HG02981 (cell line): Measurements from ENCODE around the gene ANO4.
A peak's percentile ranks its signal among the peaks of the same experiment; 100 is the strongest.
"Not testable (repeated sequence)": the region's sequence is repeated elsewhere in the genome, so short reads cannot be mapped to it uniquely, and the experiment has no call there.

Source experiments
- ATAC-seq: cut with Tn5 transposase; IDR thresholded peaks from one replicate; pipeline ENCODE4 v1.9.1; 2021; ENCODE audit warnings: mild to moderate bottlenecking, moderate library complexity; ENCODE audit not compliant: unreplicated experiment

Gene ANO4

DNA sequence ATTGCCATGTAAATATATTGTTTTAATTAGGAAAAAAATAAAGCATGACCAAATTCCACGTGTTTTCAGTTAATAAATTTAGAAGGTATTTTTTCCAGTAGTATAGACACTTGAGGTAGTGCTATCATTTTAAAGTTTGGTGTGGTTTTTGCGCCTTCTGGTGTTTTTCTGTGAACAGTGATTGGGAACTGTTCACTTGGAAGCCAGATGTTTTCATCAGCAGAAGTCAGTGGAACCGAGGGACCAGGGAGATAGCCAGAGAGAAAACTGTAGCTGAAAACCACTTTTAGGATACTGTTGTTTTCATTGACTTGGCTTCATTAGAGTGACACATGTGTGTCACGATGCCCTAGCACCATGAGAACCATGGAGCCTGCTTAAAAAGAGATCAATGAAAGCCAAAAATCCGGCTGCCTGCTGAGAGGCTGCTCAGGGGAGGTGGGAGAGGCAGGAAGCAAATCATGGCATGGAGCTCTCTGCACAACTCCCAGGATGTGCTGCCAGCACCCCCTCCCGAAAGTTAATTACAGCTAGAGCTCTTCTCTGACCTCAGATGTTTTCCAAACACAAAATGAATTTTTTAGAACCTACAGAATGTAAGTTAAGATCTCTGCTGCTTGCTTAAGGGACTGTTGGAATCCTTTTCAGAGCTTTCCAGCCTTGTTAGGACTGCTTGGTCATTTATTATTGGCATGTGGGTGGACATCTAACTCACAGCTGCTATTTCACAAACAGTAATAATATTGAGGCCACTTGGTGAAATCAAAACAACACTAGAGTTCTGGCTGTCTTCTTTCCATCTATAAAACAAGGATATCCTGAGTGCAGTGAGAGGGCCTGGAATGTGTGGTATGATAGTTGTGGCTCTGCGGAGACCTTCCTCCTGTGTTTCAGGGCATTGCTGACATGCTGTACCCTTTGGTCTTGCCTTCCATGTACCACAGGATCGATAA, 192.3 kb downstream of the ANO4 start:
- no peak for ATAC-seq

DNA sequence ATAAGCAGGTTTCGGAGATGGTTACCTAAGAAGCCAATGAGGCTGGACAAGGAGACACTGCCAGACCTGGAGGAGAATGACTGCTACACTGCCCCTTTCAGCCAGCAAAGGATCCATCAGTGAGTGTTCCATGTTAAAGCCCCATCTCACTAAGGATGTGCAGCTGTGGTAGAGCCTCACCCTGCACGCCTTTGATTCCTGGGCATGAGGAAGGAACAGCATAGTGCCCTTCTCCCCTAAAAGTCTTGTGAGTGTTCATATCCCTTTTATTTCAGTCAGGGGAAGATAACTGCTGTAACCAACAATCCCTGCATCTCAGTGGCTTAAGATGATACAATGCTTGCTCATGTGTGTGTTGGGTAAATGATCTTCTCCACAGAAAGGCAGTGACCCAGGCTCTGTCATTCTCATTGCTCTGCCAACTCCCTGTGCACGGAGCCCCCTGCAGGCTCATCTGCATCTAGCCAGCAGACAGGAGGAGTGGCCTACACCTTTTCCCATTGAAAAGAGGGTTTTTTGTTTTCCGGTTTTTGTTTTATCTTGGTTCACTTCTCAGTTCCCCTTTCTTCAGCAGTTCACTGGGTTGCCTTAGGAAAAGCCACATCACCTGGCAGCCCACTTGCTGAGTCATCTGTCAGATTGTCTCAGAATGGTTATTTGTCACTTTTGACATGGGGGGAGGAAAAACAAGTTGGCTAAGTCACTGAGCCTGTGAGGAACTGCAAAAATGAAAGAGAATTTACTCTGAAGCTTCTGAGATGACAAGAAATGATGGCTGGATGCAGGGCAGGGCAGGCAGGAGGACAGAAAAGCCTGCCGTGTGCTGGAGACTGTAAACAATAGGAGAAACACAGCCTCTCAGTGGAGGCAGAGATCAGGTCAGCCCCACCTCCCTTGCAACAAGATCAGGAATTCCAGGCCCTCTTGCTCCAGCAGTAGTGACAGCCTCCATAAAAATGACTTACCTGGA, 193.3 kb downstream of the ANO4 start:
- peak; percentile 94 for ATAC-seq

DNA sequence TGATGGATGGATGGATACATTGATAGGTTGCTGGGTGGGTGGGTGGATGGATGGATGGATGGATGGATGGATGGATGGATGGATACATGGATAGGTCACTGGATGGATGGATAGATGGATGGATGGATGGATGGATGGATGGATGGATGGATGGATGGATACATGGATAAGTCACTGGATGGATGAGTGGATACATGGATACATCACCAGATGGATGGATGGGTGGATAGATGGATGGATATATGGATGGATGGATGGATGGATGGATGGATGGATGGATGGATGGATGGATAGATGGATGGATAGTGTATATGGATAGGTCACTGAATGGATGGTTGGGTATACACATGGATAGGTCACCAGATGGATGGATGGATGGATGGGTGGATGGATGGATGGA, 194.9 kb downstream of the ANO4 start:
- not testable (repeated sequence) for ATAC-seq

DNA sequence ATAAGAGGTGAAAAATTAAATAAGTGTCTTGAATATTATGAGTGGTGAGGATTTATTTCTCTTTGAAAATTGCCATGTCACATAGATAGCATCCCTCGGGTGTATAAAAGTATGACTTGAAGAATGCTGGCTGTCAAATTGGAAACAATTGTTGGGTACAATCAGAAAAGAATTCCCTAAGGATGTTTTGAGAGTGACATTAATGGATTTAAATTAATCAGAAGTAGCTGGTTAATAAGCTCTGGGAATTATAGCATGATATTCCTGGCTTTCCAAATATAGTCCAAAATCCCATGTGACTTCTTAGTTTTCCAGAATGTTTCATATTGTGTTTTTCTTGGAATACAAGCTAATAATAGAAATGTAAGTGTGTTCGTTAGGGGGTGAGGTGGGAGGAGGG, 196.5 kb downstream of the ANO4 start:
- no peak for ATAC-seq

DNA sequence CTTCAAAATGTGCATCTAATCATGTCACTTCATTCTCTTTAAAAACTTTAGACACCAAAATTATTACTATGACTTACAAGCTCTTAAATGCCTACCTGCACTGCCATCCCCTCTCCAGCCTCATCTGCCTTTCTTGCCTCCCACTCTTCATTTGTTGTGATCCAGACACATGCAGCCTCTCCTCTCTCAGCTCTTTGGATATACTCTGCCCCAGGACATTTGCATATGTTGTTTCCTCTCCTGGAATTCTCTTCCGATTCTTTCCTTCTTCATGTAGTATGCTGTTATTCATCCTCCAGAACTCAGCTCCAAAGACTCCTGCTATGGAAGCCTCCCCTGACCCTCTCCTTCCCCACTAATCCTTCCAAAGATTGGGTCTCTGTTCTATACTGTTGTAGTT, 197.6 kb downstream of the ANO4 start:
- ATAC-seq, result no peak

DNA sequence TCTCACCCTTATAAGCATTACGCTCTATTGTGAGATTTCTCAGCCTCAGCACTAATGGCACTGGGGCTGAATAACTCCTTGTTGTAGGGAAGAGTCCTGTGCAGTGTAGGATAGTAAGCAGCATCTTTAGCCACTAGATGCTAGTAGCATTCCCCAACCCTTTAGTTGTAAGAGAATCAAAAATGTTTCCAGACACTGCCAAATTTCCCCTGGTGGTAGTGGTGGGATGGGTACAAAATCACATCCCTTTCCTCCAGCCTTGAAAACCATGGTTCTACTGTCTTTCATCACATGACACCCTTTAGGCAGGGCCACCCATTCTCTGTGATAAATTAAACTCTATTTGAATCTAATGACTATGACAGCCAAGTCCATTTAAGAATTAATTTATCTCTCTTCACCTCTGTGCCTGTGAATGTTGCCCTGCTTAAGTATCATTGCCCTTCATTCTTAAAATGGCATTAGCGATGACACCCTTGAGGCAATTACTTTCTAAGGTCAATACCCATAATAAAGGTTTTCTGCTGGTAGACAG, 199.4 kb downstream of the ANO4 start:
- ATAC-seq, result no peak

DNA sequence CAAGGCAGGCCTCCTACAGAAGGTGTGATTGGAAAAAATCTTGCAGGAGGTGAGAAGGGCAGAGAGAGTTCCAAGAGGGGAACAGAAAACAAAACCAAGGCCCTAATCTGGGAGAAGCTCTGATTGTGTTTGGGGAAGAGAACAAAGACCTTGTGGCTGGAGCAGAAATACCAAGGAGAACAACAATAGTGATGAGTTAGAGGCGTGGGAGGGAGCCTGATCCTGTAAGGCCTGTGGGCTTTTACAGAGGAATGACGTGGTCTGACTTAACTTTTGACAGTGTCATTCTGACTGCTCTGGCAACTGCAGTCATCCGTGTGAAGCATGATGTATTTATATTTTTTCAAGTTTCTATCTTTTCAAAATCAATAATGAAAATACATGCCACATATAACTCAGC, 200.6 kb downstream of the ANO4 start:
- no peak for ATAC-seq

DNA sequence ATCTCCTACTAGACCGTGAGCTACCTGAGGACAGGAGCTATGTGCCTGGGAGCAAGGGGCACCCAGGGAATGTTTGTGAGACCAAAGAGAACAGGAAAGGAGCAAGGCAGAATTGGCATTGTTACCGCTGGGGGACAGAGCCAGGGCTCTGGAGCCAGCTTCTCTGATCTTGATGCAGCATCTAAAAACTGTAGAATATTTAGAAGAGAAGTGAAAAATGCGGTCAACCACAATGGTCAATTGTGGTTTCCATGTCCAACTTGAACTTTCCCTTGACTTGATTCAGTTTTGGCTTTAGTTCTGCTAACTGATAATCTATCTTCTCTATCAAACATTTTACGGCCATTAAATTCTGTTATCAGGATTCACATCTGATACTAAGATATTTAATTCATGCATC, 201.2 kb downstream of the ANO4 start:
- ATAC-seq, result peak; percentile 69

DNA sequence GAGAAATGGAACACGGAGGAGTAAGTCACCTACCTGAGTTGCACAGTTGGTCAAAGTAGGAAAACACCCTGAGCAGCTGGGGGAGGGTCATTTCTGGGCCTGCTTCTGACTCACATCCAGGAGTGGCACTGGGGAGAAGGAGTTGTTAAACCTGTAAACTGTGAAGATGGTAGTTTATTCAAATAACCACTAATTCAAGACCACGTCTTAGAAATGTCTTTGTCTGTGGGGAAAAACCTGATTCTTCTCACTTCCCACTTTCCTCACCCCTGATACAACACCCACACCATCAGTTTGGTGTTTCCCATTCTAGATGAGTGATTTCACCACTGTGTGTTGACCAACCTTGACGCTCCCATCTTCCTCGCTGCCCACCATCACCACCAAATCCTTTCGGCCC, 207.1 kb downstream of the ANO4 start:
- ATAC-seq, result peak; percentile 60

DNA sequence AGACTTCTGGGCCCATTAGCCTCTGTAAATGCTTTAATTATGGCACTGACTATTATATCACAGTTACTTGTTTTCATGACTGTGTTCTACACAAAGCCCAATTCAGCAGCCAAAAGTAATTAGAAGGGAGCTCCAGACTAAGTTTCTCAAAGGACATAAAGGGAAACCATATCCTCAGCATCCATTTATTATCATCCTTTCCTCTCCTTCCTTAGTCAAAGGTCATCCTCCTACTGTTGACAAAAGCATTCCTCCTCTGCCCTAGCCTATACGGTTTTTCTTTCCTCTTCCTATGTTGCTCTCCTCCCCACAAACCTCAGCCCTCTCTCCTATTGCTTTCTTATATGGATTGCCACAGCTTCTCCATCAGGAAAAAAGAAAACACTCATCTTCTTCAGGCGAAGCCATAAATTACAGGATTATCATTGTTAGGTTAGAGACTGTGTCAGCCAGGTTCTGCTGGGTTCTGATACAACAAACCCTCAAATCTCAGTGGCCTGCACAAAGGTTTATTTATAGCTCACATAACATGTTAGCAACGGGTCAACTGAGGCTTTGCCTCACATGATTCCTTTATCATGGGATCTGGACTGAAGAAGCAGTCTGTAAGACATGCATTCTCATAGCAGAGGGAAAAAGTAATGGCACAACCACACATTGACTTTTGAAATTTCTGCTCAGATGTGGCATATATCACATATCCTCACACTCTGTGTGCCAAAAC, 208.3 kb downstream of the ANO4 start:
- ATAC-seq, result no peak

DNA sequence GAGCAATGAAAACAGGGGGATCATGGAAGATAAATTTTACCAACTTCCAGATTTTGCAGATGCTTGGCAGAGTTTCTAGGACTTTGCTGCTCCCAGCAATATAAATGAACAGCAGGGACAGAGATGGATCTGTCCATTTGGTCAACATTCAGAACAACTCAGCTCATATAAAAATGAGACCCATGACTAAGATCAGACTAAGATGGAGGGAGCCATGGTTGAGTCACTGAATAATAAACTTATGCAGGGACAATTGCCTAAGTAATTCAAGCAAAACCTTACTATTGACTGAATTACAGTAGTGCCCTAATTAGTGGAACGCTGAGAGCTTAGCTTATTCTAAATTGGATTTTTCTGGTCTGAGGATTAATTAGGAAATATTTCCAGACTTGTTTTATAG, 210.3 kb downstream of the ANO4 start:
- ATAC-seq, result no peak

DNA sequence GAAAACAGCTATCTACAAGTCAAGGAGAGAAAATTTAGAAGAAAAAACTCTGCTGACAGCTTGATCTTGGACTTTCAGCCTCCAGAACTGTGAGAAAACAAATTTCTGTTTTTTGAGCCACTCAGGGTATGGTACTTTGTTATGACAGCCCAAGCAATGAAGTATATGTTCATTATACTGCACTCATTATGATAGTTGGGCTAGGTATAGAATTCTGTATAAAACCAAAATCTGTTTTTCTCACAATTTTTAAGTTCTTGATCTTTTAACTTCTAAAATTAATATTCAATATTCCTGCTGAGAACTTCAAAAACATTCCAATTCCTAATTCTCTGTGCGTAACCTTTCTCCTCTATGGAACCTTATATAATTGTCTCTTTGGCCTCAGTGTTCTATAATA, 214.7 kb downstream of the ANO4 start:
- ATAC-seq, result no peak

DNA sequence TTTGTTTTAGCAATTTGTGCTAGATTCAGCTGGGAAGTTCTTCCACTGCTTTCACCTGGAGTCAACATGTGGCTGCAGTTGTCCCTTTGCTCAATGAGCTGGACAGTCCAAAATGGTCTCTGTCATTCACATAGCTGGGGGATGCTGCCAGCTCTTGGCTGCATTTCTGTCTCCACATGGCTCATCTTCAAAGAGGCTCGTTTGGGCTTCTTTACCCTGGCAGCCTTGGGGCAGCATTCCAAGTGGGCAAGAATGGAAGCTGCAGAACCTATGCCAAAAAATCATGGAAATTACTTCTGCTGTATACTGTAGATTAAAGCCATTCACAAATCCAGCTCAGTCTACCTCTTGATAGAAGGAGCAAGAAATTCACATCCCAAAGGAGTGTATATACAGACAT, 216.3 kb downstream of the ANO4 start:
- no peak for ATAC-seq

DNA sequence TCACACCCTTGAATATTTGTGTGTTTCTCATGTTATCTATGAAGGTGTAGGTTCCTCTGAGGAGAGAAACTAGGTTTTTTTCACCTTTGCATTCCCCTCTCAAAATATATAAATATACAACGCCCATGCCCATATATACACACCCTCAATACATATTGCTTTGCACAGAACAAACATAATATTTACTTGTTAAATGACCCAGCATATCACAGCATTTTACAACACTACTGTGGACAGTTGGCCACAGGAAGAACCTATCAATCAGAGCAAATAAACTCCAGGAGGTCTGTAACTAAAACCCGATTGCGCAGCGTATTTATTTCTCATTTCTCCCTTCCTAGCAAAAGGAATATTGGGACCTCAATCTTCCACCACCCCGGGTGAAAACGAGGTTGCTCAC, 219.4 kb downstream of the ANO4 start:
- no peak for ATAC-seq

DNA sequence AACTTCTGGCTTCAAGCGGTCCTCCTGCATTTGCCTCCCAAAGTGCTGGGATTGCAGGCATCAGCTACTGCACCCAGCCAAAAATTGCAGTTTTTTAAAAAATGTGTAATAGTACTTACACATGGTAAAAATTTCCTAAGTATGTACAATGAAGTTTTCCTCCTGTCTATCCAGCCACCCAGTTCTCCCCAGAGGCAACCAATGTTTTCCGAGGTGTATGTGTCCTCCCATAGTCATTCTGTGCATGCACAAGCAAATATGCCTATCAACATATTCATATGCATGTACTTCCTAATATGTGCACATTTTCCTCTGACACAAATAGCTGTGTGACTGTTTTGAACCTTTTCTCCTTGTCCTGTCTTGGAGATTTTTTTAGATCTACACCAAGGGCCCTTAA, 220.5 kb downstream of the ANO4 start:
- ATAC-seq, result no peak

DNA sequence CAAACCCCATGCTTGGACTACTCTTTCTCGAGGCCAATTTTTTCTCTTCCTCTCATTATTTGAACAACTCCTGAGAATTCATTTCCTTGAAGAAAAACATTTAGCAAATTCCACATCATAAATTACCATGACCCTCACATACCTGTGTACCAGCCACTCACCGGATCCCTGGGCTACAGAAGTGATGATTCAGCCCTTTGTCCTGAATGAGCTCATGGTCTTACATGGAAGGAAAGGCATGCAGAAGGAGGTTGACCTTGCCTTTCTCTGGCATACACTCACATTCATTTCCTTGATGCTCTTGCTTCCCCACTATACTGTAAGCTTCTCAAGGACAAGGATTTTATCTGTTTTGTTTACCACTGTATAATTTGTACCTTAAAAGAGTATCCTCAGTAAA, 224.0 kb downstream of the ANO4 start:
- ATAC-seq, result no peak

DNA sequence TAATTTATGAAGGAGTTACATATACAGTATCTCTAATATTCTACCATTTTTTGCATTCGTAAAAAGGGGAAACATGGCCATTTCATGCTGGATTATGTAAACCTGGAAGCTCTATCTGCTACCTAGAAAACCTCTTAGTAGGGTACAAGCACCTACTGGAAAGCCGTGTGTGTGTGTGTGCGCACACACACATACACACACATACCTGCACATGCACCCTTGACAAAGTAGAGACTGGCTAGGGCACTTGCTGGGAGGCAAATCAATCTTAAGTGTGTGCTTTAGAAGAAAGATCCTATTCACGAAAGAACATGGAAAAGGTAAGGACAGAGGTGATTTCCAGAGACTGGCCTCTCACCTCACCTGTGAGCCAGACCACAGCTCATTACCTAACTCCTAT, 224.6 kb downstream of the ANO4 start:
- no peak for ATAC-seq

DNA sequence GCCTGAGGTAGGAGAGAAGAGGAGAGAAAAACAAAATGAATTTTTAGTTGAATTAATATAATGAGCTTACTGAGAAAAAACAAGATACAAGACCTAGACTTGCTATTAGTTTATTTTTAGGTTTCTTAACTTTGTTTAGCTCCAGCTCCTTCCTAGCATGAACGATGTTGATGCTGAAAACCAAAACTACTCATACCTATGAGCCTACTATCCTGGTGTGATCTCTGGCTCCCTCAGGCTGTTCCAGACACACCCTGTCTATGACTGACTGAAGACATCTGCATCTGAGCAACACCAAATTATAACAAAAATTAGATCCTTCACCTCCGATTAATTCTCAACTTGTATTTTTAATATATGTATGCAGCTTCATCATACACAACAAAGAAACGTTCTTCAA, 225.1 kb downstream of the ANO4 start:
- ATAC-seq, result no peak

DNA sequence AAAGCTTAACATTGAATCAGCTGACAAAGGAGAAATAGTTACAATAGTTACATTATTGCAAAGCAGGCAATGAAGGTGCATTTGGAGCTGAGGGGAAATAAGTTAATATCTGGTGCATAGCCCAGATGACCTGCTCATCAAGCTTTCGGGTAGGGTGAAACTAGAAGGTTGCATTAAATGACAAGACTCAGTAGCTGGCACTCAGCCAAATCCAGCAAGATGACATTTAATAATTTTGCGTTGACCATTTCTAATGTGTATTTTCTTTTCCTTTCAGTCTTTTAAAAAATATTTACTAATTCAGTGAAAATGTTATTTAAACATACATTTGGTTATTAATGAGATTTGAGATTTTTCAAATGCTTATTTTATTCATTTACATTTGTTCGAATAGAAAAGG, 226.9 kb downstream of the ANO4 start:
- ATAC-seq, result no peak

DNA sequence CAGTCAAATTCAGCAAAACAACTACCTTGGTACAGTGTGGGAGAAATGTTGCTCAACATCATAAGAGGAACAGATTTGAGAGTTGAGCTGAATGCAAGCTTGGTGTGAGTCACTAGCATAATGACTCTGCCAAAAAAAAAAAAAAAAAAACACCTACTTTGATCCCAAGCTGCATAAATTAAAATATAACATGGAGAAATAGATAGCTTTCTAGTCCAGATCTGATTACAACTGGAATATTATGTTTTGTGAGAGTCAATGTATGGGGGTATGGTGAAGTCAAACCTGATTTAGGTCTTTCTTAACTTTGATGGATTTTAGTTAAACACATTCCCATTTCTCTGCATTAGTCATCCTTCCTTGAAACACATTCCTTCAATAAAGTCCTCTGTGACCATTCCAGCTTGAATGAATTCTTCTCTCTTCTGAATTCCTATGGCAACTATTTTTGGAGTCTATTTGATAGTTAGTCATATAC, 227.4 kb downstream of the ANO4 start:
- ATAC-seq, result no peak

DNA sequence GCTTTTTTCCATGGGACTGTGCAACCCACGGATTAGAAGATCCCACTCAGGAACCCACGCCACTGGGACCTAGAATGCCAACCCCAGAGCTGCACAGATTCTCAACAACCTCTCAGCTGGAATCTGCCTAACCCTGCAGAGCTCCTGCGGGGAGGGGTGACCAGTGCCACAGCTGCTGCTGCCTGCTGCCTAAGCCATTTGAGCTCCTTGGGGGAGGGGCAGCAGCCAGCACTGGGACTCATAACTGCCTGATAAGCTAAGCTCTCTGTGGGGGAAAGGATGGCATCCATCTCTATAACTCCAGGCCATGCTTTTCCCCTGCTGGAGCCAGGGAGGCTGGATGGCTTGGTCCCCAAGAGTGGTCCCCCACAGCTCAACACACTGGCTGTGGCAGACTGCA, 232.6 kb downstream of the ANO4 start:
- ATAC-seq, result no peak
